Measurements from ENCODE around the gene ALKBH8.

GRCh38 chr11:107545101-107545514, 20.4 kb downstream of the ALKBH8 start:
- TF ChIP-seq YY1 (IDR thresholded peaks at IDR 0.05; ENCODE audit: insufficient read depth, insufficient read length) (no peak), SUZ12 (IDR thresholded peaks at IDR 0.05; ENCODE audit: extremely low read depth, insufficient read depth, insufficient read length) (no peak)
